ENCODE data around the gene CHST14. TPM values are rescaled to one million over a fixed set of nuclear protein-coding genes. Genes with fewer than 3 reads are reported as not detected.

Gene CHST14
- 12.9 and 14.2 TPM in 2 replicates for total RNA-seq

GRCh38 chr15:40470423-40471104 lies at the start of gene CHST14:
Gene CHST14, plus strand, starts transcription at chr15:40470984. Its CDS starts 230 bp downstream, at chr15:40471214.
- peak; percentile 62 for DNase-seq (ENCODE audit: low read depth)
- TF ChIP-seq CTCF (IDR thresholded peaks at IDR 0.05; ENCODE audit: insufficient read depth, low read depth, low read length), result no peak
- H3K4me3 ChIP-seq (ENCODE audit: low read depth, low read length), result peak within 1 kb of the TSS; percentile 77

- DNase-seq (ENCODE audit: low read depth), result peak; percentile 66
- H3K4me3 ChIP-seq (ENCODE audit: low read depth, low read length), result peak overlapping the region; percentile 25
- peak; percentile 96 for TF ChIP-seq CTCF (IDR thresholded peaks at IDR 0.05; ENCODE audit: insufficient read depth, low read depth, low read length)
Observed at GRCh38 chr15:40421246-40422157, 49.3 kb upstream of the CHST14 start.

- TF ChIP-seq CTCF (IDR thresholded peaks at IDR 0.05; ENCODE audit: insufficient read depth, low read depth, low read length), result no peak
- no peak overlapping the region for H3K4me3 ChIP-seq (ENCODE audit: low read depth, low read length)
- no peak for DNase-seq (ENCODE audit: low read depth)
Observed at GRCh38 chr15:40424483-40425115, 46.2 kb upstream of the CHST14 start.

- H3K4me3 ChIP-seq (ENCODE audit: low read depth, low read length), result no peak overlapping the region
- no peak for DNase-seq (ENCODE audit: low read depth)
- TF ChIP-seq CTCF (IDR thresholded peaks at IDR 0.05; ENCODE audit: insufficient read depth, low read depth, low read length), result no peak
Observed at GRCh38 chr15:40425681-40426080, 45.1 kb upstream of the CHST14 start.

GRCh38 chr15:40427188-40427587 lies 43.6 kb upstream of the CHST14 start:
- no peak overlapping the region for H3K4me3 ChIP-seq (ENCODE audit: low read depth, low read length)
- no peak for DNase-seq (ENCODE audit: low read depth)
- TF ChIP-seq CTCF (IDR thresholded peaks at IDR 0.05; ENCODE audit: insufficient read depth, low read depth, low read length), result no peak

- no peak overlapping the region for H3K4me3 ChIP-seq (ENCODE audit: low read depth, low read length)
- TF ChIP-seq CTCF (IDR thresholded peaks at IDR 0.05; ENCODE audit: insufficient read depth, low read depth, low read length), result no peak
- no peak for DNase-seq (ENCODE audit: low read depth)
Observed at GRCh38 chr15:40428185-40428584, 42.6 kb upstream of the CHST14 start.

Data from fibroblast of villous mesenchyme (primary cell).